HEK293 (cell line): ENCODE measurements around the gene C19orf73.

ENCODE experiments used
- BCL6B ChIP-seq: fragments of 450-650 bp; formaldehyde crosslinking; IDR thresholded peaks from 2 replicates; pipeline ENCODE4 v1.5.1; 2017; ENCODE audit warnings: missing biosample characterization, missing genetic modification characterization
- EGR2 ChIP-seq: fragments of 450-650 bp; formaldehyde crosslinking; IDR thresholded peaks from 2 replicates; pipeline ENCODE4 v1.5.1; 2016; ENCODE audit warnings: low read depth, missing biosample characterization, missing genetic modification characterization
- KLF16 ChIP-seq: fragments of 450-650 bp; formaldehyde crosslinking; IDR thresholded peaks from 2 replicates; pipeline ENCODE4 v1.5.1; 2017; ENCODE audit warnings: missing biosample characterization, missing genetic modification characterization
- SP2 ChIP-seq: fragments of 450-650 bp; formaldehyde crosslinking; IDR thresholded peaks from 2 replicates; pipeline ENCODE4 v1.5.1; 2016; ENCODE audit warnings: missing biosample characterization, missing genetic modification characterization
- SP7 ChIP-seq: fragments of 450-650 bp; formaldehyde crosslinking; IDR thresholded peaks from 2 replicates; pipeline ENCODE4 v1.5.1; 2016; ENCODE audit warnings: missing biosample characterization, missing genetic modification characterization
- ZFP3 ChIP-seq: fragments of 450-650 bp; formaldehyde crosslinking; IDR thresholded peaks from 2 replicates; pipeline ENCODE4 v1.5.1; 2016; ENCODE audit warnings: low read depth, missing biosample characterization, missing genetic modification characterization
- ZNF121 ChIP-seq: fragments of 450-650 bp; formaldehyde crosslinking; IDR thresholded peaks from 2 replicates; pipeline ENCODE4 v1.5.1; 2016; ENCODE audit warnings: missing biosample characterization, missing genetic modification characterization
- ZNF174 ChIP-seq: fragments of 450-650 bp; formaldehyde crosslinking; IDR thresholded peaks from 2 replicates; pipeline ENCODE4 v1.5.0; 2017; ENCODE audit warnings: missing biosample characterization, mild to moderate bottlenecking, missing genetic modification characterization
- ZNF184 ChIP-seq: fragments of 450-650 bp; IDR thresholded peaks from 2 replicates; pipeline ENCODE4 v1.5.1; 2018; ENCODE audit warnings: missing biosample characterization, mild to moderate bottlenecking, missing genetic modification characterization
- ZNF2 ChIP-seq: fragments of 450-650 bp; formaldehyde crosslinking; IDR thresholded peaks from 2 replicates; pipeline ENCODE4 v1.5.1; 2016; ENCODE audit warnings: missing biosample characterization, missing genetic modification characterization
- ZNF335 ChIP-seq: fragments of 450-650 bp; formaldehyde crosslinking; conservative IDR thresholded peaks from 2 replicates; pipeline ENCODE4 v1.5.1; 2016; ENCODE audit warnings: missing biosample characterization, missing genetic modification characterization
- ZNF354C ChIP-seq: fragments of 450-650 bp; formaldehyde crosslinking; IDR thresholded peaks from 2 replicates; pipeline ENCODE4 v1.5.1; 2016; ENCODE audit warnings: missing biosample characterization, missing genetic modification characterization, low read depth, borderline replicate concordance
- ZNF416 ChIP-seq: fragments of 450-650 bp; formaldehyde crosslinking; IDR thresholded peaks from 2 replicates; pipeline ENCODE4 v1.5.1; 2016; ENCODE audit warnings: missing biosample characterization, missing genetic modification characterization
- ZNF423 ChIP-seq: fragments of 450-650 bp; formaldehyde crosslinking; IDR thresholded peaks from 2 replicates; pipeline ENCODE4 v1.5.1; 2016; ENCODE audit warnings: missing biosample characterization, missing genetic modification characterization
- ZNF433 ChIP-seq: fragments of 450-650 bp; formaldehyde crosslinking; IDR thresholded peaks from 2 replicates; pipeline ENCODE4 v1.5.1; 2016; ENCODE audit warnings: missing biosample characterization, missing genetic modification characterization, low read depth
- ZNF48 ChIP-seq: fragments of 450-650 bp; formaldehyde crosslinking; IDR thresholded peaks from 2 replicates; pipeline ENCODE4 v1.5.1; 2016; ENCODE audit warnings: missing biosample characterization, missing genetic modification characterization
- ZNF510 ChIP-seq: fragments of 450-650 bp; formaldehyde crosslinking; IDR thresholded peaks from 2 replicates; pipeline ENCODE4 v1.5.1; 2018; ENCODE audit warnings: mild to moderate bottlenecking, missing genetic modification characterization, missing biosample characterization; ENCODE audit not compliant: insufficient replicate concordance
- ZNF518A ChIP-seq: fragments of 450-650 bp; formaldehyde crosslinking; conservative IDR thresholded peaks from 2 replicates; pipeline ENCODE4 v1.5.1; 2016; ENCODE audit warnings: low read depth, missing biosample characterization, missing genetic modification characterization
- ZNF521 ChIP-seq: fragments of 450-650 bp; formaldehyde crosslinking; IDR thresholded peaks from 2 replicates; pipeline ENCODE4 v1.5.1; 2017; ENCODE audit warnings: missing biosample characterization, mild to moderate bottlenecking, missing genetic modification characterization
- ZNF571 ChIP-seq: fragments of 450-650 bp; formaldehyde crosslinking; IDR thresholded peaks from 2 replicates; pipeline ENCODE4 v1.5.0; 2017; ENCODE audit warnings: missing biosample characterization, missing genetic modification characterization
- ZNF580 ChIP-seq: fragments of 450-650 bp; formaldehyde crosslinking; IDR thresholded peaks from 2 replicates; pipeline ENCODE4 v1.5.1; 2016; ENCODE audit warnings: missing biosample characterization, missing genetic modification characterization
- ZNF596 ChIP-seq: fragments of 450-650 bp; IDR thresholded peaks from 2 replicates; pipeline ENCODE4 v1.5.0; 2018; ENCODE audit warnings: missing biosample characterization, mild to moderate bottlenecking, missing genetic modification characterization, moderate library complexity
- ZNF664 ChIP-seq: fragments of 450-650 bp; formaldehyde crosslinking; IDR thresholded peaks from 2 replicates; pipeline ENCODE4 v1.5.1; 2016; ENCODE audit warnings: missing biosample characterization, missing genetic modification characterization
- ZNF785 ChIP-seq: fragments of 450-650 bp; formaldehyde crosslinking; IDR thresholded peaks from 2 replicates; pipeline ENCODE4 v1.5.1; 2016; ENCODE audit warnings: missing biosample characterization, missing genetic modification characterization
- ZNF792 ChIP-seq: fragments of 450-650 bp; formaldehyde crosslinking; IDR thresholded peaks from 2 replicates; pipeline ENCODE4 v1.5.1; 2016; ENCODE audit warnings: missing biosample characterization, missing genetic modification characterization
- ZNF843 ChIP-seq: fragments of 450-650 bp; formaldehyde crosslinking; IDR thresholded peaks from 2 replicates; pipeline ENCODE4 v1.5.1; 2016; ENCODE audit warnings: missing biosample characterization, missing genetic modification characterization
- TF ChIP-seq, protein P1 (sequence below): fragments of 450-650 bp; formaldehyde crosslinking; IDR thresholded peaks from 2 replicates; pipeline ENCODE4 v1.5.1; 2016; ENCODE audit warnings: missing biosample characterization, missing genetic modification characterization
- TF ChIP-seq, protein P2 (sequence below): fragments of 450-650 bp; IDR thresholded peaks from 2 replicates; pipeline ENCODE4 v1.5.1; 2018; ENCODE audit warnings: missing biosample characterization, missing genetic modification characterization
- TF ChIP-seq, protein P3 (sequence below): fragments of 450-650 bp; formaldehyde crosslinking; IDR thresholded peaks from 2 replicates; pipeline ENCODE4 v1.5.1; 2016; ENCODE audit warnings: missing biosample characterization, missing genetic modification characterization

The C19orf73 gene

GRCh38 chr19:49148784-49149651 is 30.1 kb upstream of the C19orf73 start (continued):
- TF ChIP-seq ZNF2 (tag by site-specific recombination) (no peak), SP2 (tag by site-specific recombination) (peak; percentile 83), ZNF121 (tag by site-specific recombination) (no peak), KLF16 (peak; percentile 65), EGR2 (tag by site-specific recombination) (peak; percentile 94), ZNF184 (tag by site-specific recombination) (no peak), ZNF521 (no peak), ZNF423 (tag by site-specific recombination) (0 out of 2 replicates have a peak, but pooled peaks have one; percentile 25), ZNF335 (tag by site-specific recombination) (peak; percentile 93), SP7 (no peak), ZNF580 (tag by site-specific recombination) (no peak), ZNF596 (no peak), ZNF510 (tag by site-specific recombination) (no peak), ZNF354C (tag by site-specific recombination) (no peak), ZNF571 (tag by site-specific recombination) (no peak), ZNF48 (tag by site-specific recombination) (no peak), ZNF843 (tag by site-specific recombination) (no peak), ZNF785 (tag by site-specific recombination) (no peak), ZNF664 (tag by site-specific recombination) (no peak), ZNF792 (no peak), ZNF174 (no peak), BCL6B (tag by site-specific recombination) (no peak), ZNF433 (no peak), ZNF416 (no peak), ZFP3 (tag by site-specific recombination) (no peak), ZNF518A (tag by site-specific recombination) (no peak)
- TF ChIP-seq, protein P1, sequence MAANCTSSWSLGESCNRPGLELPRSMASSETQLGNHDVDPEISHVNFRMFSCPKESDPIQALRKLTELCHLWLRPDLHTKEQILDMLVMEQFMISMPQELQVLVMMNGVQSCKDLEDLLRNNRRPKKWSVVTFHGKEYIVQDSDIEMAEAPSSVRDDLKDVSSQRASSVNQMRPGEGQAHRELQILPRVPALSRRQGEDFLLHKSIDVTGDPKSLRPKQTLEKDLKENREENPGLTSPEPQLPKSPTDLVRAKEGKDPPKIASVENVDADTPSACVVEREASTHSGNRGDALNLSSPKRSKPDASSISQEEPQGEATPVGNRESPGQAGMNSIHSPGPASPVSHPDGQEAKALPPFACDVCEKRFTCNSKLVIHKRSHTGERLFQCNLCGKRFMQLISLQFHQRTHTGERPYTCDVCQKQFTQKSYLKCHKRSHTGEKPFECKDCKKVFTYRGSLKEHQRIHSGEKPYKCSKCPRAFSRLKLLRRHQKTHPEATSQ (tag by site-specific recombination) = no peak
- TF ChIP-seq, protein P2, sequence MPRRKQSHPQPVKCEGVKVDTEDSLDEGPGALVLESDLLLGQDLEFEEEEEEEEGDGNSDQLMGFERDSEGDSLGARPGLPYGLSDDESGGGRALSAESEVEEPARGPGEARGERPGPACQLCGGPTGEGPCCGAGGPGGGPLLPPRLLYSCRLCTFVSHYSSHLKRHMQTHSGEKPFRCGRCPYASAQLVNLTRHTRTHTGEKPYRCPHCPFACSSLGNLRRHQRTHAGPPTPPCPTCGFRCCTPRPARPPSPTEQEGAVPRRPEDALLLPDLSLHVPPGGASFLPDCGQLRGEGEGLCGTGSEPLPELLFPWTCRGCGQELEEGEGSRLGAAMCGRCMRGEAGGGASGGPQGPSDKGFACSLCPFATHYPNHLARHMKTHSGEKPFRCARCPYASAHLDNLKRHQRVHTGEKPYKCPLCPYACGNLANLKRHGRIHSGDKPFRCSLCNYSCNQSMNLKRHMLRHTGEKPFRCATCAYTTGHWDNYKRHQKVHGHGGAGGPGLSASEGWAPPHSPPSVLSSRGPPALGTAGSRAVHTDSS (tag by site-specific recombination) = no peak
- TF ChIP-seq, protein P3, sequence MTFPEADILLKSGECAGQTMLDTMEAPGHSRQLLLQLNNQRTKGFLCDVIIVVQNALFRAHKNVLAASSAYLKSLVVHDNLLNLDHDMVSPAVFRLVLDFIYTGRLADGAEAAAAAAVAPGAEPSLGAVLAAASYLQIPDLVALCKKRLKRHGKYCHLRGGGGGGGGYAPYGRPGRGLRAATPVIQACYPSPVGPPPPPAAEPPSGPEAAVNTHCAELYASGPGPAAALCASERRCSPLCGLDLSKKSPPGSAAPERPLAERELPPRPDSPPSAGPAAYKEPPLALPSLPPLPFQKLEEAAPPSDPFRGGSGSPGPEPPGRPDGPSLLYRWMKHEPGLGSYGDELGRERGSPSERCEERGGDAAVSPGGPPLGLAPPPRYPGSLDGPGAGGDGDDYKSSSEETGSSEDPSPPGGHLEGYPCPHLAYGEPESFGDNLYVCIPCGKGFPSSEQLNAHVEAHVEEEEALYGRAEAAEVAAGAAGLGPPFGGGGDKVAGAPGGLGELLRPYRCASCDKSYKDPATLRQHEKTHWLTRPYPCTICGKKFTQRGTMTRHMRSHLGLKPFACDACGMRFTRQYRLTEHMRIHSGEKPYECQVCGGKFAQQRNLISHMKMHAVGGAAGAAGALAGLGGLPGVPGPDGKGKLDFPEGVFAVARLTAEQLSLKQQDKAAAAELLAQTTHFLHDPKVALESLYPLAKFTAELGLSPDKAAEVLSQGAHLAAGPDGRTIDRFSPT (tag by site-specific recombination) = no peak
